ENCODE measurements around the gene TMEM9B.

GRCh38 chr11:8930456-8931175 lies 33.6 kb downstream of the TMEM9B start:
- TF ChIP-seq POLR2AphosphoS5 (IDR thresholded peaks at IDR 0.05; ENCODE audit: low read depth, low read length) (no peak), REST (IDR thresholded peaks at IDR 0.05; ENCODE audit: insufficient read depth in 1 of 2, low read depth in 2 of 2, low read length in 2 of 2) (no peak)

Measured in PFSK-1 (cell line).